ENCODE results near the gene LVRN.

DNA sequence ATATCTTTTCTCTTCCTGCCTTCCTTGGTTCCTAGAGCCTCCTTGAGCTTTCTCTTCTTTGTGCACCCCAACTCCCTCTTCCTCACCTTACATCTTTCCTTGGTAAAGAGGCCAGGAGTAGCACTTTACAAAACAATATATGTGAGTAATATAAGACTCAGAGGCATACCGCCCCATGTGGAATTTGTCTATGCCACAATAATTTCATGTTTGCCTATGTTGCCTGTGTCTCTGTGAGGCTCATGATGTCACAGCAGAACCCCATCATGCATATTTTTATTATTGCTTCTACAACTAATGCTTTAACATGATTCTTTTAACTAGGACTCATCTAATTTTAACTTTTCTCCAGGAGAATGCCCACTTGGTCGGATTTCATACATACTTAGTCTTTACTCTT is 15.0 kb upstream of the LVRN start:
- TF ChIP-seq, protein P1, sequence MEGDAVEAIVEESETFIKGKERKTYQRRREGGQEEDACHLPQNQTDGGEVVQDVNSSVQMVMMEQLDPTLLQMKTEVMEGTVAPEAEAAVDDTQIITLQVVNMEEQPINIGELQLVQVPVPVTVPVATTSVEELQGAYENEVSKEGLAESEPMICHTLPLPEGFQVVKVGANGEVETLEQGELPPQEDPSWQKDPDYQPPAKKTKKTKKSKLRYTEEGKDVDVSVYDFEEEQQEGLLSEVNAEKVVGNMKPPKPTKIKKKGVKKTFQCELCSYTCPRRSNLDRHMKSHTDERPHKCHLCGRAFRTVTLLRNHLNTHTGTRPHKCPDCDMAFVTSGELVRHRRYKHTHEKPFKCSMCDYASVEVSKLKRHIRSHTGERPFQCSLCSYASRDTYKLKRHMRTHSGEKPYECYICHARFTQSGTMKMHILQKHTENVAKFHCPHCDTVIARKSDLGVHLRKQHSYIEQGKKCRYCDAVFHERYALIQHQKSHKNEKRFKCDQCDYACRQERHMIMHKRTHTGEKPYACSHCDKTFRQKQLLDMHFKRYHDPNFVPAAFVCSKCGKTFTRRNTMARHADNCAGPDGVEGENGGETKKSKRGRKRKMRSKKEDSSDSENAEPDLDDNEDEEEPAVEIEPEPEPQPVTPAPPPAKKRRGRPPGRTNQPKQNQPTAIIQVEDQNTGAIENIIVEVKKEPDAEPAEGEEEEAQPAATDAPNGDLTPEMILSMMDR (IDR thresholded peaks at IDR 0.05), result no peak
- TF ChIP-seq POLR2AphosphoS5 (IDR thresholded peaks at IDR 0.05) (no peak), POLR2A (IDR thresholded peaks at IDR 0.05) (no peak)
